Naive thymus-derived CD4-positive, alpha-beta T cell (primary cell): ENCODE results near the gene HJURP. TPM values are rescaled to one million over a fixed set of nuclear protein-coding genes. Genes with fewer than 3 reads are reported as not detected.

Source experiments
- ATAC-seq: fragments of 150-1000 bp; cut with Tn5 transposase; 2 replicates; pipeline ENCODE4 v1.10.0; 2021; ENCODE audit warnings: mild to moderate bottlenecking, moderate library complexity
- CTCF ChIA-PET: fragments of 350-600 bp; sonication (Branson Sonifier 250); formaldehyde crosslinking; loops from one replicate; lab custom pipeline; 2021; ENCODE audit warnings: antibody characterized with exemption; lab: Charles Lee
- POLR2A ChIA-PET: fragments of 350-600 bp; sonication (Branson Sonifier 250); formaldehyde crosslinking; loops from one replicate; lab custom pipeline; 2021; ENCODE audit warnings: antibody characterized with exemption, inconsistent platforms; lab: Charles Lee
- DNase-seq, 9 donors: peaks; one replicate each; pipeline versions ENCODE4 v3.0.0 to v3.0.0-alpha.2; 2020 to 2022; ENCODE audit warnings: mixed read lengths in 1 of 9
- H3K27ac ChIP-seq: one replicate; pipeline ENCODE4 v1.7.0; 2013; ENCODE audit warnings: mild to moderate bottlenecking, low read depth, low read length, moderate library complexity
- H3K27me3 ChIP-seq, 2 donors: one replicate each; pipeline ENCODE4 v1.7.0; 2013; ENCODE audit warnings: low read length in 2 of 2, mild to moderate bottlenecking in 2 of 2, moderate library complexity in 2 of 2; ENCODE audit not compliant: control insufficient read depth in 2 of 2, insufficient read depth in 2 of 2
- H3K36me3 ChIP-seq, 3 experiments: 1 replicate in 2 of 3; 2 replicates in 1 of 3; pipeline ENCODE4 v1.7.0; 2013; ENCODE audit warnings: low read length in 3 of 3, mild to moderate bottlenecking in 3 of 3, moderate library complexity in 1 of 3; ENCODE audit not compliant: insufficient read depth in 3 of 3, control insufficient read depth in 2 of 3
- H3K4me1 ChIP-seq, 2 donors: one replicate each; pipeline ENCODE4 v1.7.0; 2013; ENCODE audit warnings: low read length in 2 of 2, mild to moderate bottlenecking in 2 of 2, moderate library complexity in 1 of 2; ENCODE audit not compliant: control insufficient read depth in 2 of 2, insufficient read depth in 2 of 2
- H3K4me3 ChIP-seq: 2 replicates; pipeline ENCODE4 v1.7.0; 2013; ENCODE audit warnings: mild to moderate bottlenecking, low read length
- H3K9me3 ChIP-seq, 3 experiments: 1 replicate in 2 of 3; 2 replicates in 1 of 3; pipeline ENCODE4 v1.7.0; 2013; ENCODE audit warnings: low read length in 3 of 3; ENCODE audit not compliant: control insufficient read depth in 2 of 3
- H3K27ac Mint-ChIP-seq, 9 donors: one replicate each; pipeline ENCODE4 v1.8.0; 2020 to 2022; ENCODE audit warnings: mixed read lengths in 9 of 9, mild to moderate bottlenecking in 8 of 9, moderate library complexity in 5 of 9, inconsistent platforms in 2 of 9
- H3K27me3 Mint-ChIP-seq, 5 donors: one replicate each; pipeline ENCODE4 v1.8.0; 2021 to 2022; ENCODE audit warnings: mixed read lengths in 5 of 5, mild to moderate bottlenecking in 1 of 5
- H3K36me3 Mint-ChIP-seq, 5 donors: one replicate each; pipeline ENCODE4 v1.8.0; 2020 to 2022; ENCODE audit warnings: mixed read lengths in 5 of 5, mild to moderate bottlenecking in 3 of 5, inconsistent platforms in 1 of 5
- H3K4me1 Mint-ChIP-seq, 7 donors: one replicate each; pipeline ENCODE4 v1.8.0; 2020 to 2022; ENCODE audit warnings: mixed read lengths in 7 of 7, mild to moderate bottlenecking in 3 of 7, inconsistent platforms in 1 of 7
- H3K4me3 Mint-ChIP-seq, 10 donors: one replicate each; pipeline ENCODE4 v1.8.0; 2020 to 2022; ENCODE audit warnings: mild to moderate bottlenecking in 10 of 10, mixed read lengths in 10 of 10, moderate library complexity in 6 of 10, inconsistent platforms in 2 of 10
- H3K9me3 Mint-ChIP-seq, 11 donors: one replicate each; pipeline ENCODE4 v1.8.0; 2020 to 2022; ENCODE audit warnings: mixed read lengths in 11 of 11, mild to moderate bottlenecking in 4 of 11, inconsistent platforms in 1 of 11, moderate library complexity in 1 of 11
- intact Hi-C, 2 donors: fragments of 100-400 bp; cut with micrococcal nuclease; formaldehyde crosslinking; loops; one replicate each; pipeline ENCODE4 v1.15.1; 2023
- polyA plus RNA-seq, 2 donors: library from polyadenylated mRNA; unstranded; fragments of 300-500 nt; fragmentation: Illumina TruSeq; gene quantifications; one replicate each; pipeline ENCODE4 v1.2.3, GENCODE V29; 2021
- total RNA-seq, 6 experiments: library from RNA in 5 of 6; stranded (reverse) in 5 of 6; gene quantifications; 1 replicate in 5 of 6; 2 replicates in 1 of 6; pipeline ENCODE4 v1.2.3 and lab custom pipeline; 2021 to 2026

The HJURP gene
- total and polyA plus RNA-seq, 7 experiments from 2014 or later = 0.11 to 67.1 (median 0.34) TPM; not detected in 3

DNA sequence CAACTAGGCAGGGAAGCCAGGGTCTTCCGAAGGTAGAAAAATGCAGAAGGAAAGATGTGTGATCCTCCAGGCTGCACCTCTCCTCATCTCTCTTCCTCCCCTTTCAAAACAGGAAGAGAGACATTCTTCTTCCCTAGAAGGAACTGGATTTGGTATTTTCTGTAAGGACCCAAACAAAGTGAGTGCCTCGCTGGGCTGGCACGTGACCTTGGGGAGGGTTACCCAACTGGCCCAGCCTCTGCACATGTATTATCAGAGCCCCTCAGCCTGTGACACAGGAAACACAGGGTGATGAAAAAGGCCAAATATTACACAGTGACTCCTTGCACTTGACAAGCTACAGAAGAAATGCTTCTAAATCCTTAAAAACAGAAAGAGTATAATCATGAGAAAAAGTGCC lies 2.3 kb downstream of the HJURP start:
- Histone ChIP-seq H3K9me3 (no peaks in the 10 kb centered on the region), H3K4me3 (no peak overlapping the region), H3K27me3 (no peaks in the 10 kb centered on the region), H3K4me1 (peaks cover 0 to 6% of the 10 kb centered on the region in 2 donors), H3K27ac (no peak overlapping the region), H3K36me3 (no peaks in the 10 kb centered on the region)
- DNase-seq = no peak
- ATAC-seq = no peak
- peaks cover 10 to 76% (median 13%) of the 10 kb centered on the region in 7 donors for H3K4me1 Mint-ChIP-seq
- no peaks in the 10 kb centered on the region for H3K9me3 Mint-ChIP-seq
- H3K4me3 Mint-ChIP-seq = peak overlapping the region in 1 of 10 donors; percentile 98
- POLR2A ChIA-PET = no interaction called here
- peaks cover 0 to 29% (median 0%) of the 10 kb centered on the region in 5 donors for H3K36me3 Mint-ChIP-seq
- CTCF ChIA-PET = no interaction called here
- H3K27ac Mint-ChIP-seq = peak overlapping the region in 1 of 9 donors; percentile 95
- intact Hi-C loops = loop anchor here (10.0 kb wide), 3 partner anchors 427 to 693 kb away; no protein-coding TSS in a partner anchor
- peaks cover 0 to 7% (median 5%) of the 10 kb centered on the region in 5 donors for H3K27me3 Mint-ChIP-seq

DNA sequence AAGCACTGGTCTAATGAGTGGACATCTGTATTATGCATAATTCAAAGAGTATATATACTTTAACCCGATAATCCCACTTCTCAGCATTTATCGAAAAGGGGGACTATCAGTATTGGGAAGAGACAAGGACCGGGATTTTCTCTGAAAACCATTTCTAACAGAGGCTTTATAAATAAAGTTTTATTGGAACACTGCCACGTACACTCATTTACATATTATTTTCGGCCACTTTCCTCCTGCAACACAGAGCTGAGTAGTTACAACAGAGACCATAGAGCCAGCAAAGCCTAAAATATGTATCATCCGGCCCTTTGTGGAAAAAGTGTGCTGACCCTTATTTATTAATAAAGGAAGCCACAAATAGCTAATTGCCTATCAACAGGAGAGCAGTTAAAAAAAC lies 3.2 kb downstream of the HJURP start:
- Mint-ChIP-seq H3K4me1 (peaks cover 10 to 77% (median 13%) of the 10 kb centered on the region in 7 donors), H3K27me3 (peaks cover 0 to 7% (median 5%) of the 10 kb centered on the region in 5 donors), H3K9me3 (no peaks in the 10 kb centered on the region), H3K4me3 (no peak overlapping the region), H3K27ac (no peak overlapping the region), H3K36me3 (peaks cover 0 to 29% (median 0%) of the 10 kb centered on the region in 5 donors)
- no peak overlapping the region for H3K4me3 ChIP-seq
- H3K36me3 ChIP-seq = no peaks in the 10 kb centered on the region
- H3K9me3 ChIP-seq = no peaks in the 10 kb centered on the region
- CTCF ChIA-PET = no interaction called here
- no peaks in the 10 kb centered on the region for H3K27me3 ChIP-seq
- peaks cover 0 to 6% of the 10 kb centered on the region in 2 donors for H3K4me1 ChIP-seq
- ATAC-seq = no peak
- intact Hi-C loops = loop anchor here (10.0 kb wide), 3 partner anchors 426 to 694 kb away; no protein-coding TSS in a partner anchor
- H3K27ac ChIP-seq = no peak overlapping the region
- POLR2A ChIA-PET = no interaction called here
- DNase-seq = no peak

DNA sequence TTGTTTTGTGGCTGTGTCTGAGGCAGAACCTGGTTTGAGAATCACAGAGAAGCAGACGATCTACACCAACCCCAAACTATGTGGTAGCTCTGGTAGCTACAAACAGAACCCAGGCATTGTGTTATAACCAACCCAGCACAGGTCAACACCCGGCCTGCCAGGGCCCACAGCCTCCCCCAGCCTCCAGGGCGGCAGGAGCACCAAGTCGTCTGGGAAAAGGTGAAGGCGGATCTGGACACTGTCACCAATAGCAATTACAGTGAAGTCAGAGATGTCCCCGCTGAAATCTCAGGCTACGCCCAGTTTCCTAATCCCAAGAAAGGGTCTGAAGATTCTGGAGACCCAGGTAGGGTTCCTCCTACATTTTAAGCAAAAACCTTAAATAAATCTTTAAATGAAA lies 3.6 kb downstream of the HJURP start:
- CTCF ChIA-PET = no interaction called here
- Histone ChIP-seq H3K27ac (no peak overlapping the region), H3K4me3 (no peak overlapping the region), H3K4me1 (peaks cover 0 to 6% of the 10 kb centered on the region in 2 donors), H3K27me3 (no peaks in the 10 kb centered on the region), H3K9me3 (no peaks in the 10 kb centered on the region), H3K36me3 (no peaks in the 10 kb centered on the region)
- H3K27me3 Mint-ChIP-seq = peaks cover 0 to 7% (median 5%) of the 10 kb centered on the region in 5 donors
- POLR2A ChIA-PET = no interaction called here
- H3K9me3 Mint-ChIP-seq = no peaks in the 10 kb centered on the region
- H3K27ac Mint-ChIP-seq = no peak overlapping the region
- no peak overlapping the region for H3K4me3 Mint-ChIP-seq
- no peak for ATAC-seq
- intact Hi-C loops = loop anchor here (10.0 kb wide), 3 partner anchors 426 to 694 kb away; no protein-coding TSS in a partner anchor
- H3K4me1 Mint-ChIP-seq = peaks cover 10 to 76% (median 11%) of the 10 kb centered on the region in 7 donors
- no peak for DNase-seq
- peaks cover 0 to 30% (median 0%) of the 10 kb centered on the region in 5 donors for H3K36me3 Mint-ChIP-seq

DNA sequence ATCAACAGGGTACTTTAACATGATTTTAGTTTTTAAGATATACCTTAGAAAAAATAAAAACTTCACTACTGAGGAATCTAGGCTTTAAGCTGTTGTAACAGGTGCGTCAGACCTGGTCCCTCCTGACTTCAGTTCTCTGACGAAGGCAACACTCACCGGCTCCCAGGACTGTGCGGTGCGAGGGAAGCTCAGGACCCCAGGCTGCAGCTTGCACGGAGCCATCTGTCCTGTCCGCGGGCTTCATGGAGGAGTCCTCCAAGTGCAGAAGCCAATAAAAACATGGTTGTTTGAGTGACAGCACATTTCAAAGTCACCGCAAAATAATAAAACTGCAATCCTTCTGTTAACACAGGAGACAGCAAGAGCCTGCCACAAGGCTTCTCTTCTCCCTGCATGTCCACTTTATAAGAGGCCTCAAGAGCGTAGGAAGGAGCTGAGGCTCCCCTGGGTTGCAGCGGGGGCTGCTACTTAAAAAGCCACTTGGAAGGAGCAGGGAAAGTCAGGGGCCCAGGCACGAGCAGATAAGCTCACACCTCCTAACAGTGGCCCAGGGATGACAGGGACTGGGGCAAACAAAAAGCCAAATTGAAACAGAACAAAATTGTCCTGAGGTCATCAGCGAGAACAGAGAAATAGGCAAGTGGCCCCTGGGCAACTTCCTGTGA lies 4.6 kb downstream of the HJURP start:
- intact Hi-C loops = loop anchor here (10.0 kb wide), 3 partner anchors 425 to 695 kb away; no protein-coding TSS in a partner anchor
- Mint-ChIP-seq H3K9me3 (no peaks in the 10 kb centered on the region), H3K36me3 (peaks cover 0 to 32% (median 0%) of the 10 kb centered on the region in 5 donors), H3K27me3 (peaks cover 0 to 7% (median 5%) of the 10 kb centered on the region in 5 donors), H3K4me3 (no peak overlapping the region), H3K27ac (peak overlapping the region in 1 of 9 donors; percentile 70), H3K4me1 (peaks cover 6 to 67% (median 7%) of the 10 kb centered on the region in 7 donors)
- peaks cover 0 to 6% of the 10 kb centered on the region in 2 donors for H3K4me1 ChIP-seq
- POLR2A ChIA-PET = no interaction called here
- no peak overlapping the region for H3K27ac ChIP-seq
- no peaks in the 10 kb centered on the region for H3K36me3 ChIP-seq
- H3K9me3 ChIP-seq = no peaks in the 10 kb centered on the region
- CTCF ChIA-PET = no interaction called here
- no peak for ATAC-seq
- no peak for DNase-seq
- H3K4me3 ChIP-seq = no peak overlapping the region
- no peaks in the 10 kb centered on the region for H3K27me3 ChIP-seq

DNA sequence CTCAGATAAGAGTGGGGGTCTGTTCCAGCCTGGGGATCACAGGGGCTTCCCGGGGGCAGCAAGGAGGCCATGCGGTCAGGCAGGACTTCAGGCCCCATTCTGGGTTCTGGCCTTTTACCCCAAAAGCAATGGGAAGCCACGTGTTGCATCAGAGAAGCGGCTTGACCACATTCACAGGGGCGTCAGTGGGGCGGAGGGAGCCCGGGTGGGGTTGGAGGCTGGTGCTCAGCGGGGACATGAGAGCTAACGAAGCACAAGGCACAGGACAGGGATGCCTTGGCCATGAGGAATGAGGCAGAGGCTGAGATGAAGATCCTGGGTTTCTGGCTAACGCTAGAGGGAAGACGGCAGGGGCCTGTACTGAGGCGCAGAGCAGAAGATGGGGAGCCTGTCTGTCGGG lies 6.1 kb downstream of the HJURP start:
- Mint-ChIP-seq H3K36me3 (peaks cover 0 to 36% (median 0%) of the 10 kb centered on the region in 5 donors), H3K9me3 (no peaks in the 10 kb centered on the region), H3K4me3 (no peak overlapping the region), H3K27ac (peak overlapping the region in 2 of 9 donors; percentile 27 to 72), H3K27me3 (peaks cover 0 to 4% (median 0%) of the 10 kb centered on the region in 5 donors), H3K4me1 (peaks cover 0 to 67% (median 0%) of the 10 kb centered on the region in 7 donors)
- Histone ChIP-seq H3K9me3 (no peaks in the 10 kb centered on the region), H3K36me3 (no peaks in the 10 kb centered on the region), H3K27me3 (no peaks in the 10 kb centered on the region), H3K27ac (no peak overlapping the region), H3K4me3 (no peak overlapping the region), H3K4me1 (peaks cover 0 to under 1% of the 10 kb centered on the region in 2 donors)
- no peak for DNase-seq
- POLR2A ChIA-PET = no interaction called here
- no peak for ATAC-seq
- CTCF ChIA-PET = no interaction called here
- intact Hi-C loops = no loop called here

DNA sequence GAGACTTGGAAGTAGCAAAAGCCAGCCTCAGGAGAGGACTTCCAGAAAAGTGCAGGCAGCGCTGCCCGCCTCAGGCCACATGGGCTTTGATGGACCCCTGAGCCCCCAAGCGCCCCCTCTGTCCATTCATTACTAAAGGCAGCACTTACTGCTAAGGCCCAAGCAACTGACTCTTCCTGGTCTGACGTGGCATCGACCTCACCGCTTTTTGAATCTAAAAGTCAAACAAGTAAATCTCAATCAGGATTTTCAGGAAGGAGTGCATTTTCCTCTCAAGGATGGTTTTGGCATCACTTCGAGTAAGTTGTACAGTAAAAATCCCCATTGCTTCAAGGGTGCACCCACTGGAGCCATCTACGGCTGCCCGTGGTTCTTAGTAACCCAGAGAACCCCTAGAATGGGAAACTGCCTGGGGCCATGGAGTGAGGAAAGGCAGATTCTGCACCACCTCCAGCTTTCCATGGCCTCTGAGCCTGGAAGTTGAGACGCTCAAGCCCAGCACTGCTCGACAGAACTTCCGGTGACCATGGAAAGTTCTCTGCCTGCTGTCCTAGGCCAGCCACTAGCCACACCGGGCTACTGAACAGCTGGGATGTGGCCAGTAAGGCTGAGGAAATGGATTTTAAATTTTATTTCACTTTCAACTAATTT lies 7.0 kb downstream of the HJURP start:
- Histone ChIP-seq H3K9me3 (no peaks in the 10 kb centered on the region), H3K4me1 (no peaks in the 10 kb centered on the region), H3K4me3 (no peak overlapping the region), H3K27me3 (no peaks in the 10 kb centered on the region), H3K36me3 (no peaks in the 10 kb centered on the region), H3K27ac (no peak overlapping the region)
- Mint-ChIP-seq H3K27me3 (peaks cover 0 to 4% (median 0%) of the 10 kb centered on the region in 5 donors), H3K36me3 (peaks cover 0 to 33% (median 0%) of the 10 kb centered on the region in 5 donors), H3K4me3 (no peak overlapping the region), H3K9me3 (no peaks in the 10 kb centered on the region), H3K4me1 (peaks cover 0 to 62% (median 0%) of the 10 kb centered on the region in 7 donors), H3K27ac (no peak overlapping the region)
- ChIA-PET CTCF (interaction anchor here (0.5 kb wide), 1 partner anchor 63 kb away, joined by 3 read pairs; no protein-coding TSS in a partner anchor), POLR2A (no interaction called here)
- intact Hi-C loops = no loop called here
- DNase-seq (no peak), ATAC-seq (no peak)
